CD4-positive, alpha-beta T cell (primary cell): ENCODE data around the gene LCOR. TPM values are rescaled to one million over a fixed set of nuclear protein-coding genes. Genes with fewer than 3 reads are reported as not detected.

Experiments
- ATAC-seq: fragments of 200-7000 bp; cut with Tn5 transposase; one replicate; pipeline ENCODE4 v1.10.0; 2022; ENCODE audit warnings: mild to moderate bottlenecking; ENCODE audit not compliant: poor library complexity
- CTCF ChIA-PET: fragments of 350-600 bp; sonication (Branson Sonifier 250); formaldehyde crosslinking; loops from one replicate; lab custom pipeline; 2021; ENCODE audit warnings: antibody characterized with exemption, inconsistent platforms; lab: Charles Lee
- POLR2A ChIA-PET: fragments of 350-600 bp; sonication (Branson Sonifier 250); formaldehyde crosslinking; loops from one replicate; lab custom pipeline; 2021; ENCODE audit warnings: antibody characterized with exemption, inconsistent platforms; lab: Charles Lee
- DNase-seq, 14 experiments: peaks; one replicate each; pipeline ENCODE4 v3.0.0-alpha.2; 2013 to 2020; ENCODE audit warnings: mixed read lengths in 2 of 14
- H3K27ac ChIP-seq, 2 donors: one replicate each; pipeline versions ENCODE4 v1.5.1 to v1.7.0; 2013; ENCODE audit warnings: low read length in 2 of 2, low read depth in 1 of 2, mild to moderate bottlenecking in 1 of 2
- H3K27me3 ChIP-seq, 2 experiments: 1 replicate in 1 of 2; 2 replicates in 1 of 2; pipeline versions ENCODE4 v1.6.1 to v1.7.0; 2013; ENCODE audit warnings: low read length in 2 of 2, control low read depth in 1 of 2, mild to moderate bottlenecking in 1 of 2, moderate library complexity in 1 of 2; ENCODE audit not compliant: insufficient read depth in 2 of 2, control insufficient read depth in 1 of 2
- H3K36me3 ChIP-seq: one replicate; pipeline ENCODE4 v1.6.1; 2013; ENCODE audit warnings: low read length, control low read depth; ENCODE audit not compliant: insufficient read depth
- H3K4me1 ChIP-seq: one replicate; pipeline ENCODE4 v1.6.1; 2013; ENCODE audit warnings: low read length, control low read depth; ENCODE audit not compliant: insufficient read depth
- H3K4me3 ChIP-seq: one replicate; pipeline ENCODE4 v1.5.1; 2013; ENCODE audit warnings: mild to moderate bottlenecking, low read length, moderate library complexity
- H3K9me3 ChIP-seq, 2 experiments: 1 replicate in 1 of 2; 2 replicates in 1 of 2; pipeline versions ENCODE4 v1.6.1 to v1.7.0; 2013; ENCODE audit warnings: low read length in 2 of 2, mild to moderate bottlenecking in 2 of 2, control low read depth in 1 of 2, moderate library complexity in 1 of 2; ENCODE audit not compliant: control insufficient read depth in 1 of 2, insufficient read depth in 1 of 2
- H3K27ac Mint-ChIP-seq: one replicate; pipeline ENCODE4 v1.8.0; 2020; ENCODE audit warnings: mixed read lengths
- H3K27me3 Mint-ChIP-seq: one replicate; pipeline ENCODE4 v1.8.0; 2021; ENCODE audit warnings: mixed read lengths
- H3K36me3 Mint-ChIP-seq: one replicate; pipeline ENCODE4 v1.8.0; 2021; ENCODE audit warnings: low read depth, mixed read lengths
- H3K4me1 Mint-ChIP-seq: one replicate; pipeline ENCODE4 v1.8.0; 2021; ENCODE audit warnings: low read depth, mixed read lengths
- H3K4me3 Mint-ChIP-seq: one replicate; pipeline ENCODE4 v1.8.0; 2020; ENCODE audit warnings: mild to moderate bottlenecking, mixed read lengths
- H3K9me3 Mint-ChIP-seq: one replicate; pipeline ENCODE4 v1.8.0; 2020; ENCODE audit warnings: mixed read lengths
- intact Hi-C, 2 experiments: fragments of 100-400 bp; cut with DNase I in 1 of 2; cut with micrococcal nuclease in 1 of 2; formaldehyde crosslinking; loops; one replicate each; pipeline versions ENCODE4 v1.15.1 to v1.9.0; 2023 to 2025; cut with DNase I, micrococcal nuclease
- total RNA-seq, 174 experiments: library from RNA in 2 of 174; stranded (reverse) in 2 of 174; gene quantifications; one replicate each; pipeline ENCODE4 v1.2.3 and lab custom pipeline; 2021 to 2026
- TF ChIP-seq, protein P1 (sequence below): fragments of 200-600 bp; IDR thresholded peaks from one replicate; pipeline ENCODE4 v1.8.0; 2022; ENCODE audit warnings: antibody characterized with exemption, mild to moderate bottlenecking

The LCOR gene
- total RNA-seq, 2 experiments from 2014 or later: 46.0 to 56.0 TPM

DNA sequence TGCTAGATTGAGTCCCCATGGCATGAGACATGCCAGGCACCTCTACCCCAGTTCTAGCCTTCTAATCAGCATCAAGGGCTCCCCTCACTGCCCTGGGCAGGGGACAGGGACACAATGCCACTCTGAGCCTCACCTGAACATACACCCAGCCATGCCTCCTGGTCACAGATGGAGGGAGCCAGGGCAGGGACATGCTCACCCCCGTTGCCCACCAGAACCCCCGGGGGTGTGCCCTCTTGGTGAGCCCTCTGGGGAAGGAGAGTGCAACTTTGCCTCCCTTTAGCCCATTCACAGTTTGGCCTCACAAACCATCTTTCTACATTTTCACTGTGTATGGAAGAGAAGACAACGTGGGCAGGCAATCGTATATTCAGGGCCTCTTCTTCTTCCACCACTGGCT lies 167.2 kb downstream of the LCOR start:
- Histone ChIP-seq H3K36me3 (no peaks in the 10 kb centered on the region), H3K27ac (no peak overlapping the region), H3K4me3 (no peak overlapping the region), H3K27me3 (no peaks in the 10 kb centered on the region), H3K4me1 (no peaks in the 10 kb centered on the region), H3K9me3 (peaks cover 0 to 2% of the 10 kb centered on the region in 2 experiments)
- ATAC-seq (no peak), DNase-seq (no peak)
- Mint-ChIP-seq H3K36me3 (no peaks in the 10 kb centered on the region), H3K9me3 (no peaks in the 10 kb centered on the region), H3K4me3 (no peak overlapping the region), H3K4me1 (no peaks in the 10 kb centered on the region), H3K27me3 (no peaks in the 10 kb centered on the region), H3K27ac (no peak overlapping the region)
- ChIA-PET CTCF (no interaction called here), POLR2A (no interaction called here)
- intact Hi-C loops: no loop called here
- TF ChIP-seq, protein P1, sequence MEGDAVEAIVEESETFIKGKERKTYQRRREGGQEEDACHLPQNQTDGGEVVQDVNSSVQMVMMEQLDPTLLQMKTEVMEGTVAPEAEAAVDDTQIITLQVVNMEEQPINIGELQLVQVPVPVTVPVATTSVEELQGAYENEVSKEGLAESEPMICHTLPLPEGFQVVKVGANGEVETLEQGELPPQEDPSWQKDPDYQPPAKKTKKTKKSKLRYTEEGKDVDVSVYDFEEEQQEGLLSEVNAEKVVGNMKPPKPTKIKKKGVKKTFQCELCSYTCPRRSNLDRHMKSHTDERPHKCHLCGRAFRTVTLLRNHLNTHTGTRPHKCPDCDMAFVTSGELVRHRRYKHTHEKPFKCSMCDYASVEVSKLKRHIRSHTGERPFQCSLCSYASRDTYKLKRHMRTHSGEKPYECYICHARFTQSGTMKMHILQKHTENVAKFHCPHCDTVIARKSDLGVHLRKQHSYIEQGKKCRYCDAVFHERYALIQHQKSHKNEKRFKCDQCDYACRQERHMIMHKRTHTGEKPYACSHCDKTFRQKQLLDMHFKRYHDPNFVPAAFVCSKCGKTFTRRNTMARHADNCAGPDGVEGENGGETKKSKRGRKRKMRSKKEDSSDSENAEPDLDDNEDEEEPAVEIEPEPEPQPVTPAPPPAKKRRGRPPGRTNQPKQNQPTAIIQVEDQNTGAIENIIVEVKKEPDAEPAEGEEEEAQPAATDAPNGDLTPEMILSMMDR: no peak

DNA sequence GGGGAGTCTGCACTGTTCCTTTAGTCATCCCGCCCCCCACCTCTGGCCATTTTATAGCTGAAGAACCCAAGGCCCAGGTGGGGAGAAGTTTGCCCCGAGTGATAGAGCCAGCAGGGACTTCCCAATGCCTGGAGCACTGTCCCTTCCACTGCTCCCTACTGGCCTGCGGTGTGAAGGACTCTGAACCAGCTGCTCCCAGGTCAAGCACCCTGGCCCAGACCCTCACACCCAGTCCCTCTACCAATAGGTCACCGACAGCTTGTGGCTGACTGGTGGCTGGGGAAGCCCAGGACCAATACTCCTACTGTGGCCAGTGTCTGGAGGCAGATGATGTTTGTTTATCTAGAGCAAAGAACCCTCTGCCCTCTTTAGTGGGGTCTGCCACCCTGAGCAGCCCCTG lies 167.9 kb downstream of the LCOR start:
- Mint-ChIP-seq H3K4me3 (no peak overlapping the region), H3K9me3 (no peaks in the 10 kb centered on the region), H3K36me3 (no peaks in the 10 kb centered on the region), H3K27ac (no peak overlapping the region), H3K27me3 (no peaks in the 10 kb centered on the region), H3K4me1 (no peaks in the 10 kb centered on the region)
- DNase-seq (no peak), ATAC-seq (no peak)
- CTCF ChIA-PET: no interaction called here
- Histone ChIP-seq H3K4me1 (no peaks in the 10 kb centered on the region), H3K9me3 (peaks cover 0 to 8% of the 10 kb centered on the region in 2 experiments), H3K36me3 (no peaks in the 10 kb centered on the region), H3K4me3 (no peak overlapping the region), H3K27me3 (no peaks in the 10 kb centered on the region), H3K27ac (no peak overlapping the region)
- POLR2A ChIA-PET: no interaction called here
- intact Hi-C loops: no loop called here
- TF ChIP-seq, protein P1: no peak

DNA sequence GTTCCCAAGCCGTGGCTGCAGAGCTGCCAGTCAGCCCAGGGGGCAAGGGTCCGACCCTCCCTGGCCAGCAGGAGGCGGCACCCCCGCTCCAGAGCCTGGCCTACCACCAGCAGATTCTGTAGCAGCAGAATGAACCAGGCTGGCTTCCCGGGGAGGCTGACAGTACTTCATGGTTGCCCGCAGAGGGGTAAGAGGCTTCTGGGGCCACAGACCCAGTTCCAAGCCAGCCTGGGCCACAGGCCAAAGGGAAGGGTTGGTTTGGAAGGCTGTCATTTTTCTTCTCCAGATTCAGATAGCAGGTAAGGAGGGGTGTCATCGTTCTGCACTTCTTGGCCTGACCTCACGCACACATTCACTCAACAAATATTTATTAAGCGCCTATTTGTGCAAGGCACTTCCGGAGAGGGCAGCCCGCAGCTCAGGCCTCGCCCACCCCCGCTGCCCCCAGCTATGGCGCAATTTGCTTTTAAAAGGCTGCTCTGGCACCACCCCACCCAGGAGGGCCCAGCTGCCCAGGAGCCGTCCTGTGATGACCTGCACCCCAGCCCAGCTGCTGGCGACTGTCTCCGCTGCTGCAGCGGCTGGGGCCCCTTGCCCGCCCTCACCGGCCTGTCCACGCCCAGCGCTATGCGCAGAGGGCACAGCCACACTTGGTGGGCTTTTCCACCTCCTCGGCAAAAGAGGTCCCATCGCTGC lies 168.5 kb downstream of the LCOR start:
- no peak for DNase-seq
- intact Hi-C loops: no loop called here

More for the DNA sequence above, 168.5 kb downstream of the LCOR start:
- Histone ChIP-seq H3K36me3 (no peaks in the 10 kb centered on the region), H3K9me3 (peaks cover 0 to 13% of the 10 kb centered on the region in 2 experiments), H3K4me3 (no peak overlapping the region), H3K27ac (no peak overlapping the region), H3K27me3 (no peaks in the 10 kb centered on the region), H3K4me1 (no peaks in the 10 kb centered on the region)
- no peaks in the 10 kb centered on the region for H3K4me1 Mint-ChIP-seq
- peaks cover 3% of the 10 kb centered on the region for H3K36me3 Mint-ChIP-seq
- no peak overlapping the region for H3K27ac Mint-ChIP-seq
- peaks cover 2% of the 10 kb centered on the region for H3K9me3 Mint-ChIP-seq
- H3K27me3 Mint-ChIP-seq: peaks cover 3% of the 10 kb centered on the region
- no peak for ATAC-seq
- ChIA-PET POLR2A (no interaction called here), CTCF (no interaction called here)
- no peak overlapping the region for H3K4me3 Mint-ChIP-seq
- TF ChIP-seq, protein P1: no peak
